GM12878 (cell line): ENCODE results near the gene COX6B2.

ENCODE experiments used
- NFXL1 ChIP-seq: fragments of 450-650 bp; IDR thresholded peaks from 2 replicates; pipeline ENCODE4 v1.6.1; 2017; ENCODE audit warnings: antibody characterized with exemption, mild to moderate bottlenecking, borderline replicate concordance
- NFYB ChIP-seq: IDR thresholded peaks from 2 replicates; pipeline ENCODE4 v1.6.1; 2011; ENCODE audit warnings: low read depth, mild to moderate bottlenecking, low read length, improper control_type of control experiment, moderate library complexity; ENCODE audit not compliant: insufficient read depth
- SMARCA5 ChIP-seq: fragments of 450-650 bp; IDR thresholded peaks from 2 replicates; pipeline ENCODE4 v1.6.1; 2017; ENCODE audit warnings: mild to moderate bottlenecking
- YBX1 ChIP-seq: fragments of 450-650 bp; IDR thresholded peaks from 2 replicates; pipeline ENCODE4 v1.6.1; 2016; ENCODE audit warnings: antibody characterized with exemption

DNA sequence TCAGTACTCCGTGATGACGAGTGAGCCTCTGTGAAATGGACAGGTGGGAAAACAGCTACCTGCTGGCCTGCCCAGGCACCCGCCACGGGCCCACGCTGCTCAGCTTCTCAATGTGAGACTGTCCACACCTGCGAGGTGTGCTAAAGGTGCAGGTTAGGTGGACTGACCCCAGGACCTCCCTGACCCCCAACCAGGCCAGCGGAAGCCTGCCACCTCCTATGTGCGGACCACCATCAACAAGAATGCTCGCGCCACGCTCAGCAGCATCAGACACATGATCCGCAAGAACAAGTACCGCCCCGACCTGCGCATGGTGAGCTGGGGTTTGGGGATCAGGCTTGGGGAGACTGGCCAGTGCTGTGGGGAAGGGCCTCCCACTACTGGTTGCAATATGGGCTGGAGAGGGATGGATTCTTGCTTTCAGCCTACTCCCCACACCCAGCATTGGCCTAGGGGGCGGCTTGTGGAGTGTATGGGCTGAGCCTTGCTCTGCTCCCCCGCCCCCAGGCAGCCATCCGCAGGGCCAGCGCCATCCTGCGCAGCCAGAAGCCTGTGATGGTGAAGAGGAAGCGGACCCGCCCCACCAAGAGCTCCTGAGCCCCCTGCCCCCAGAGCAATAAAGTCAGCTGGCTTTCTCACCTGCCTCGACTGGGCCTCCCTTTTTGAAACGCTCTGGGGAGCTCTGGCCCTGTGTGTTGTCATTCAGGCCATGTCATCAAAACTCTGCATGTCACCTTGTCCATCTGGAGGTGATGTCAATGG, 33.4 kb upstream of the COX6B2 start:
- no peak for TF ChIP-seq YBX1
- TF ChIP-seq NFXL1 = no peak
- TF ChIP-seq SMARCA5 = no peak
- TF ChIP-seq NFYB = no peak
